K562 (cell line): ENCODE results near the gene CCT5. TPM values are rescaled to one million over a fixed set of nuclear protein-coding genes. Genes with fewer than 3 reads are reported as not detected.

Source experiments
- ATAC-seq: fragments of 200-7000 bp; cut with Tn5 transposase; 3 replicates; pipeline ENCODE4 v1.9.1; 2020; ENCODE audit warnings: moderate library complexity
- BruUV-seq: library from RNA; stranded (reverse); fragments of 400-500 nt; replicated peaks from 2 replicates; lab custom pipeline; 2021; lab: Mats Ljungman, UMichigan
- CTCF ChIA-PET: fragments of 300-600 bp; formaldehyde crosslinking; extraction: SDS; loops from one replicate; lab custom pipeline; 2021; ENCODE audit warnings: low intra/inter-chr PET ratio; lab: Yijun Ruan, JAX
- POLR2A ChIA-PET: fragments of 300-600, 350-650 bp; sonication (Branson Sonifier 250); formaldehyde crosslinking; extraction: SDS; loops from one replicate; lab custom pipeline; 2021; ENCODE audit warnings: antibody characterized with exemption, inconsistent platforms; lab: Yijun Ruan, JAX
- DNase-seq, 4 experiments: peaks; one replicate each; pipeline versions ENCODE4 v3.0.0 to v3.0.0-alpha.2; 2011 to 2018; ENCODE audit warnings: low spot score in 3 of 4, mixed read lengths in 3 of 4; ENCODE audit errors: extremely low read depth in 1 of 4
- FAIRE-seq: peaks from 2 replicates; lab custom pipeline; 2011; peaks lifted over from hg19 to GRCh38; lab: Jason Lieb, UNC
- H2AFZ ChIP-seq: 2 replicates; pipeline ENCODE4 v1.6.0; 2011; ENCODE audit warnings: low read depth, low read length, control low read depth, inconsistent platforms
- H3K27ac ChIP-seq: fragments of 200-600 bp; 3 replicates; pipeline ENCODE4 v1.8.0; 2011; ENCODE audit warnings: low read depth, mild to moderate bottlenecking, control low read depth, inconsistent platforms, low read length, moderate library complexity, mixed read lengths; ENCODE audit errors: extremely low read depth
- H3K27me3 ChIP-seq, 2 experiments: fragments of 300-600 bp in 1 of 2; 2 replicates in 1 of 2; 3 replicates in 1 of 2; pipeline versions ENCODE4 v1.6.0 to v1.8.0; 2011; ENCODE audit warnings: inconsistent platforms in 2 of 2, low read length in 2 of 2, mild to moderate bottlenecking in 1 of 2, mixed read lengths in 1 of 2, moderate library complexity in 1 of 2; ENCODE audit not compliant: control insufficient read depth in 2 of 2, insufficient read depth in 2 of 2
- H3K36me3 ChIP-seq: fragments of 300-600 bp; 3 replicates; pipeline ENCODE4 v1.8.0; 2011; ENCODE audit warnings: mild to moderate bottlenecking, low read length, inconsistent platforms; ENCODE audit not compliant: control insufficient read depth, insufficient read depth
- H3K4me1 ChIP-seq, 2 experiments: fragments of 200-600 bp in 1 of 2; replicated peaks in 1 of 2; 2 replicates in 1 of 2; 3 replicates in 1 of 2; pipeline versions ENCODE4 v1.5.1 to v1.8.0; 2011; ENCODE audit warnings: inconsistent platforms in 2 of 2, low read length in 2 of 2, mild to moderate bottlenecking in 1 of 2, mixed read lengths in 1 of 2, moderate library complexity in 1 of 2; ENCODE audit not compliant: control insufficient read depth in 2 of 2, insufficient read depth in 2 of 2
- H3K4me2 ChIP-seq: 2 replicates; pipeline ENCODE4 v1.6.1; 2011; ENCODE audit warnings: low read length, control low read depth, inconsistent platforms, mixed read lengths; ENCODE audit not compliant: insufficient read depth
- H3K4me3 ChIP-seq: fragments of 200-600 bp; sonication (generic), shearing (Covaris generic); 2 replicates; pipeline ENCODE4 v1.5.1; 2016; ENCODE audit warnings: control low read depth, inconsistent platforms
- H3K79me2 ChIP-seq: fragments of 200-600 bp; 3 replicates; pipeline ENCODE4 v1.8.0; 2011; ENCODE audit warnings: low read length, inconsistent platforms; ENCODE audit not compliant: control insufficient read depth, insufficient read depth
- H3K9ac ChIP-seq, 2 experiments: 2 replicates each; pipeline versions ENCODE4 v1.6.0 to v1.6.1; 2011; ENCODE audit warnings: low read depth in 2 of 2, low read length in 2 of 2, control low read depth in 1 of 2, inconsistent platforms in 1 of 2, mild to moderate bottlenecking in 1 of 2, mixed read lengths in 1 of 2; ENCODE audit not compliant: insufficient read depth in 1 of 2
- H3K9me1 ChIP-seq: one replicate; pipeline ENCODE4 v1.6.0; 2011; ENCODE audit warnings: inconsistent platforms, mild to moderate bottlenecking, low read length, moderate library complexity; ENCODE audit not compliant: control insufficient read depth, insufficient read depth
- H3K9me3 ChIP-seq: replicated peaks from 2 replicates; pipeline ENCODE4 v1.5.1; 2011; ENCODE audit warnings: low read depth, low read length, inconsistent platforms; ENCODE audit not compliant: control insufficient read depth, insufficient read depth
- H4K20me1 ChIP-seq: replicated peaks from 2 replicates; pipeline ENCODE4 v1.6.1; 2011; ENCODE audit warnings: low read length, inconsistent platforms, mixed read lengths; ENCODE audit not compliant: control insufficient read depth, insufficient read depth
- DNMT1 ChIP-seq: fragments of 450-650 bp; IDR thresholded peaks from 2 replicates; pipeline ENCODE4 v1.6.1; 2016; ENCODE audit warnings: antibody characterized with exemption, mild to moderate bottlenecking
- MAZ ChIP-seq, 2 experiments: fragments of 450-650 bp in 1 of 2; sonication (generic) in 1 of 2; formaldehyde crosslinking; IDR thresholded peaks in 1 of 2; conservative IDR thresholded peaks in 1 of 2; 2 replicates each; pipeline versions ENCODE4 v1.4.0 to v1.5.0; 2020; ENCODE audit warnings: mild to moderate bottlenecking in 1 of 2, missing genetic modification reagents in 1 of 2
- RBBP5 ChIP-seq: fragments of 200-600 bp; sonication (generic); IDR thresholded peaks from 2 replicates; pipeline ENCODE4 v1.6.1; 2012; ENCODE audit warnings: borderline replicate concordance, mild to moderate bottlenecking, low read length, control low read depth, inconsistent platforms; ENCODE audit not compliant: insufficient read depth, poor library complexity, severe bottlenecking
- SMARCE1 ChIP-seq: fragments of 450-650 bp; IDR thresholded peaks from 2 replicates; pipeline ENCODE4 v1.7.1; 2016; ENCODE audit warnings: mild to moderate bottlenecking
- WGBS: fragments of 100-300 bp; shearing (Covaris generic); methylation state at CpG from one replicate; pipeline ENCODE4 v1.1.6; 2016; ENCODE audit warnings: low coverage, mixed read lengths; ENCODE audit not compliant: insufficient coverage; ENCODE audit errors: missing lambda C conversion rate; 5-methylcytosine and 5-hydroxymethylcytosine counted together
- in situ Hi-C: fragments of 300-500 bp; cut with MboI; formaldehyde crosslinking; loops from 4 replicates; pipeline ENCODE4 v1.15.0; 2018; ENCODE audit warnings: inconsistent platforms, mixed read lengths
- intact Hi-C: fragments of 100-400 bp; cut with micrococcal nuclease; formaldehyde crosslinking; loops from 2 replicates; pipeline ENCODE4 v1.14.2; 2022
- polyA plus RNA-seq, 8 experiments: library from polyadenylated mRNA; depleted of rRNA in 4 of 8; stranded (reverse) in 5 of 8; unstranded in 3 of 8; fragments of >200 nt; fragmentation: Nextera tagmentation in 2 of 8; fragmentation: Illumina TruSeq in 1 of 8; extraction: Ambion mirVana in 2 of 8; extraction: Trizol in 1 of 8; gene quantifications; 2 replicates each; pipeline versions ENCODE4 v1.2.1 to v1.2.3, GENCODE V29; 2011 to 2014; ENCODE audit warnings: inconsistent platforms in 1 of 8, missing spikeins in 1 of 8
- total RNA-seq, 7 experiments: library from RNA; depleted of rRNA in 6 of 7; stranded (reverse); fragments of >200 nt in 6 of 7; fragmentation: Illumina TruSeq in 2 of 7; extraction: Trizol in 2 of 7; gene quantifications; 2 replicates each; pipeline versions ENCODE4 v1.2.1 to v1.2.3, GENCODE V29; 2011 to 2021; ENCODE audit warnings: low replicate concordance in 1 of 7
- TF ChIP-seq, protein P1 (sequence below): fragments of 450-650 bp; IDR thresholded peaks from 2 replicates; pipeline ENCODE4 v1.6.1; 2016; ENCODE audit warnings: borderline replicate concordance
- TF ChIP-seq, protein P2 (sequence below): fragments of 200-600 bp; sonication (generic); IDR thresholded peaks from one replicate; pipeline ENCODE4 v1.6.1; 2012; ENCODE audit warnings: mild to moderate bottlenecking, low read depth, low read length, inconsistent platforms

Gene CCT5
- total and polyA plus RNA-seq, 9 of the 15 experiments (the other 6 are each of a cell fraction or from before 2014, with no cell fraction given) = 782 to 1,606 (median 1,153) TPM

DNA sequence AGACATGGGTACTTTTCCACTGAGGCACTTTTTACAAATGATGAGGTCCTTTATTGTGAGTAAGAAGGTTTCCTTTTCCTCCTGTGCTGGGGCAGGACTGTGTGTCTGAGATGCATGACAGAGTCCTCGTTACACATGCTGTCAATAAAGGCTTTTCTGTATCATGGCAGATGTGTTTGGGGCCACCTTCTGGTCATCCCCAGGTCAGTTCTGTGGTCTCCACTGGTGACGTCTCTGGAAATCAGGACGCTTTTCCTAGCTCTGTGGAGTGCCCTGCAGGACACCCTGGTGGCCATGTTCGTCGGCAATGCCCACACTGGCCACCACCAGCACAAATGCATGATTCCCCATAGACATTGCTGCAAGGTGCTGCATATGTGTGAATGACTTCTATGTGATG lies 54.9 kb downstream of the CCT5 start (continued):
- no peak for TF ChIP-seq DNMT1
- TF ChIP-seq, all 486 proteins: peak for 83

DNA sequence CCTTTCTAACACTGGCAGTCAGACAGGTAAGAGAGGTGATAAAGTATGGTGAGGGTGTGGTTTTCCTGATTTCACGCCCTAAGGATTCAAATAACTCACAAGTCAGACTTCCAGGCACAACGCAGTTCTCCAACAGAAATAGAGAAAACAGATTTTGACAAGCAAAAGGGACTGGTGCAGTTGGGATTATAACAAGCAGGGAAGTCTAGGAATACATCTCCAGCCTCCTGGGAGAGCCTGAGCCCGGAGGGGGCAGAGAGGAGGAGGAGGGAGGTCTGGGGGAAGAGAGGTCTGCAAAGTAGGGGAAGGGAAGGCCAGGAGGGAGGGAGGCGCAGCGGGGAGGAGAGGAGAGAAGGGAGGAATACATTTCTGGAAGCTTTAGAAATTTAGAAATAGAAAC lies 56.0 kb downstream of the CCT5 start:
- Histone ChIP-seq H3K27me3 (no peaks in the 10 kb centered on the region), H3K9me1 (no peaks in the 10 kb centered on the region), H3K4me1 (peaks cover 50 to 71% of the 10 kb centered on the region in 2 experiments), H3K9ac (peak overlapping the region; percentile 69 to 75; a peak in 3 of 4 replicates), H3K4me3 (peak overlapping the region; percentile 78), H3K79me2 (peaks cover 66% of the 10 kb centered on the region), H2AFZ (no peak overlapping the region), H3K27ac (peak overlapping the region; percentile 91), H3K4me2 (peak overlapping the region; percentile 98), H3K9me3 (no peaks in the 10 kb centered on the region), H4K20me1 (no peaks in the 10 kb centered on the region), H3K36me3 (peaks cover 31% of the 10 kb centered on the region)
- in situ Hi-C loops (no loop called here), intact Hi-C loops (loop anchor here (5.0 to 10.0 kb wide), 2 partner anchors 54 to 299 kb away; partner anchors contain the start of gene CCT5)
- ChIA-PET POLR2A (interaction anchor here (0.6 to 0.8 kb wide), 3 partner anchors 14 to 47 kb away, joined by 3 to 4 read pairs (median 3); no protein-coding TSS in a partner anchor), CTCF (no interaction called here)
- BruUV-seq = no TSS peak
- DNase-seq (no peak), FAIRE-seq (no peak), ATAC-seq (no peak)
- 4% methylated on average over 5 of the region's 5 CpGs for WGBS
- TF ChIP-seq, protein P1, sequence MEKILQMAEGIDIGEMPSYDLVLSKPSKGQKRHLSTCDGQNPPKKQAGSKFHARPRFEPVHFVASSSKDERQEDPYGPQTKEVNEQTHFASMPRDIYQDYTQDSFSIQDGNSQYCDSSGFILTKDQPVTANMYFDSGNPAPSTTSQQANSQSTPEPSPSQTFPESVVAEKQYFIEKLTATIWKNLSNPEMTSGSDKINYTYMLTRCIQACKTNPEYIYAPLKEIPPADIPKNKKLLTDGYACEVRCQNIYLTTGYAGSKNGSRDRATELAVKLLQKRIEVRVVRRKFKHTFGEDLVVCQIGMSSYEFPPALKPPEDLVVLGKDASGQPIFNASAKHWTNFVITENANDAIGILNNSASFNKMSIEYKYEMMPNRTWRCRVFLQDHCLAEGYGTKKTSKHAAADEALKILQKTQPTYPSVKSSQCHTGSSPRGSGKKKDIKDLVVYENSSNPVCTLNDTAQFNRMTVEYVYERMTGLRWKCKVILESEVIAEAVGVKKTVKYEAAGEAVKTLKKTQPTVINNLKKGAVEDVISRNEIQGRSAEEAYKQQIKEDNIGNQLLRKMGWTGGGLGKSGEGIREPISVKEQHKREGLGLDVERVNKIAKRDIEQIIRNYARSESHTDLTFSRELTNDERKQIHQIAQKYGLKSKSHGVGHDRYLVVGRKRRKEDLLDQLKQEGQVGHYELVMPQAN = peak; percentile 30; the same call in 1 of the 2 replicates
- TF ChIP-seq MAZ (CRISPR knock-in tag; conservative IDR thresholded peaks at IDR 0.05 in 1 of 2, IDR thresholded peaks at IDR 0.05 in 1 of 2) = 0 out of 4 replicates have a peak, but pooled peaks of 1 of the 2 experiments have one; percentile 16
- TF ChIP-seq SMARCE1 = 0 out of 2 replicates have a peak, but pooled peaks have one; percentile 28
- TF ChIP-seq, protein P2, sequence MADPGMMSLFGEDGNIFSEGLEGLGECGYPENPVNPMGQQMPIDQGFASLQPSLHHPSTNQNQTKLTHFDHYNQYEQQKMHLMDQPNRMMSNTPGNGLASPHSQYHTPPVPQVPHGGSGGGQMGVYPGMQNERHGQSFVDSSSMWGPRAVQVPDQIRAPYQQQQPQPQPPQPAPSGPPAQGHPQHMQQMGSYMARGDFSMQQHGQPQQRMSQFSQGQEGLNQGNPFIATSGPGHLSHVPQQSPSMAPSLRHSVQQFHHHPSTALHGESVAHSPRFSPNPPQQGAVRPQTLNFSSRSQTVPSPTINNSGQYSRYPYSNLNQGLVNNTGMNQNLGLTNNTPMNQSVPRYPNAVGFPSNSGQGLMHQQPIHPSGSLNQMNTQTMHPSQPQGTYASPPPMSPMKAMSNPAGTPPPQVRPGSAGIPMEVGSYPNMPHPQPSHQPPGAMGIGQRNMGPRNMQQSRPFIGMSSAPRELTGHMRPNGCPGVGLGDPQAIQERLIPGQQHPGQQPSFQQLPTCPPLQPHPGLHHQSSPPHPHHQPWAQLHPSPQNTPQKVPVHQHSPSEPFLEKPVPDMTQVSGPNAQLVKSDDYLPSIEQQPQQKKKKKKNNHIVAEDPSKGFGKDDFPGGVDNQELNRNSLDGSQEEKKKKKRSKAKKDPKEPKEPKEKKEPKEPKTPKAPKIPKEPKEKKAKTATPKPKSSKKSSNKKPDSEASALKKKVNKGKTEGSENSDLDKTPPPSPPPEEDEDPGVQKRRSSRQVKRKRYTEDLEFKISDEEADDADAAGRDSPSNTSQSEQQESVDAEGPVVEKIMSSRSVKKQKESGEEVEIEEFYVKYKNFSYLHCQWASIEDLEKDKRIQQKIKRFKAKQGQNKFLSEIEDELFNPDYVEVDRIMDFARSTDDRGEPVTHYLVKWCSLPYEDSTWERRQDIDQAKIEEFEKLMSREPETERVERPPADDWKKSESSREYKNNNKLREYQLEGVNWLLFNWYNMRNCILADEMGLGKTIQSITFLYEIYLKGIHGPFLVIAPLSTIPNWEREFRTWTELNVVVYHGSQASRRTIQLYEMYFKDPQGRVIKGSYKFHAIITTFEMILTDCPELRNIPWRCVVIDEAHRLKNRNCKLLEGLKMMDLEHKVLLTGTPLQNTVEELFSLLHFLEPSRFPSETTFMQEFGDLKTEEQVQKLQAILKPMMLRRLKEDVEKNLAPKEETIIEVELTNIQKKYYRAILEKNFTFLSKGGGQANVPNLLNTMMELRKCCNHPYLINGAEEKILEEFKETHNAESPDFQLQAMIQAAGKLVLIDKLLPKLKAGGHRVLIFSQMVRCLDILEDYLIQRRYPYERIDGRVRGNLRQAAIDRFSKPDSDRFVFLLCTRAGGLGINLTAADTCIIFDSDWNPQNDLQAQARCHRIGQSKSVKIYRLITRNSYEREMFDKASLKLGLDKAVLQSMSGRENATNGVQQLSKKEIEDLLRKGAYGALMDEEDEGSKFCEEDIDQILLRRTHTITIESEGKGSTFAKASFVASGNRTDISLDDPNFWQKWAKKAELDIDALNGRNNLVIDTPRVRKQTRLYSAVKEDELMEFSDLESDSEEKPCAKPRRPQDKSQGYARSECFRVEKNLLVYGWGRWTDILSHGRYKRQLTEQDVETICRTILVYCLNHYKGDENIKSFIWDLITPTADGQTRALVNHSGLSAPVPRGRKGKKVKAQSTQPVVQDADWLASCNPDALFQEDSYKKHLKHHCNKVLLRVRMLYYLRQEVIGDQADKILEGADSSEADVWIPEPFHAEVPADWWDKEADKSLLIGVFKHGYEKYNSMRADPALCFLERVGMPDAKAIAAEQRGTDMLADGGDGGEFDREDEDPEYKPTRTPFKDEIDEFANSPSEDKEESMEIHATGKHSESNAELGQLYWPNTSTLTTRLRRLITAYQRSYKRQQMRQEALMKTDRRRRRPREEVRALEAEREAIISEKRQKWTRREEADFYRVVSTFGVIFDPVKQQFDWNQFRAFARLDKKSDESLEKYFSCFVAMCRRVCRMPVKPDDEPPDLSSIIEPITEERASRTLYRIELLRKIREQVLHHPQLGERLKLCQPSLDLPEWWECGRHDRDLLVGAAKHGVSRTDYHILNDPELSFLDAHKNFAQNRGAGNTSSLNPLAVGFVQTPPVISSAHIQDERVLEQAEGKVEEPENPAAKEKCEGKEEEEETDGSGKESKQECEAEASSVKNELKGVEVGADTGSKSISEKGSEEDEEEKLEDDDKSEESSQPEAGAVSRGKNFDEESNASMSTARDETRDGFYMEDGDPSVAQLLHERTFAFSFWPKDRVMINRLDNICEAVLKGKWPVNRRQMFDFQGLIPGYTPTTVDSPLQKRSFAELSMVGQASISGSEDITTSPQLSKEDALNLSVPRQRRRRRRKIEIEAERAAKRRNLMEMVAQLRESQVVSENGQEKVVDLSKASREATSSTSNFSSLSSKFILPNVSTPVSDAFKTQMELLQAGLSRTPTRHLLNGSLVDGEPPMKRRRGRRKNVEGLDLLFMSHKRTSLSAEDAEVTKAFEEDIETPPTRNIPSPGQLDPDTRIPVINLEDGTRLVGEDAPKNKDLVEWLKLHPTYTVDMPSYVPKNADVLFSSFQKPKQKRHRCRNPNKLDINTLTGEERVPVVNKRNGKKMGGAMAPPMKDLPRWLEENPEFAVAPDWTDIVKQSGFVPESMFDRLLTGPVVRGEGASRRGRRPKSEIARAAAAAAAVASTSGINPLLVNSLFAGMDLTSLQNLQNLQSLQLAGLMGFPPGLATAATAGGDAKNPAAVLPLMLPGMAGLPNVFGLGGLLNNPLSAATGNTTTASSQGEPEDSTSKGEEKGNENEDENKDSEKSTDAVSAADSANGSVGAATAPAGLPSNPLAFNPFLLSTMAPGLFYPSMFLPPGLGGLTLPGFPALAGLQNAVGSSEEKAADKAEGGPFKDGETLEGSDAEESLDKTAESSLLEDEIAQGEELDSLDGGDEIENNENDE = no peak
- peak; percentile 12 for TF ChIP-seq RBBP5
